ENCODE data around the gene RBMS3. TPM values are rescaled to one million over a fixed set of nuclear protein-coding genes. Genes with fewer than 3 reads are reported as not detected.

Gene RBMS3
- total RNA-seq, 1 experiment from 2014 or later = 1.3 TPM

DNA sequence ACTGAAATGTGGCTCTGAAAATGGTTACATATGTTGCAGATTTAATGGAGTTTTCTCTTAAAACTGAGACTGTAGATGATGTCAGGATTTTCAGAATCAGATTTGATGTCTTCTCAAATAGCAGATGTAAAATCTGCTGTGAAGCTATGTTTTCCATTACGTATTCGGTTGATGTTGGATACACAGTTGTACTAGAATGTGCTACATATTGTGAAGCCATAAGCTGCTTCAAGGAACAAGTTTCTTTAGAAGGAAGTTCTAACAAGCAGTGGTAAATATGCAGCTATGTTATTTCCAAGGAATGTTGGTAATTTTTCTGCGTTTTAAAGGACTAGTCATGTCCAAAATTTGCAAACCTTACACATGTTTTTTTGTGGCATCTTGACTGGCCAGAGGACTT, 197.7 kb downstream of the RBMS3 start:
- Mint-ChIP-seq H3K9me3 (ENCODE audit: low read depth, unreplicated experiment) (no peaks in the 10 kb centered on the region), H3K4me1 (ENCODE audit: low read depth, unreplicated experiment) (no peaks in the 10 kb centered on the region), H3K36me3 (ENCODE audit: insufficient read depth, unreplicated experiment) (no peaks in the 10 kb centered on the region), H3K4me3 (ENCODE audit: low read depth, unreplicated experiment) (no peak overlapping the region), H3K27ac (ENCODE audit: unreplicated experiment) (no peak overlapping the region), H3K27me3 (ENCODE audit: unreplicated experiment) (no peaks in the 10 kb centered on the region)
- no TSS peak for BruUV-seq (replicated peaks)
- no peak for DNase-seq
- CTCF ChIA-PET = no interaction called here
- TF ChIP-seq, protein P1, sequence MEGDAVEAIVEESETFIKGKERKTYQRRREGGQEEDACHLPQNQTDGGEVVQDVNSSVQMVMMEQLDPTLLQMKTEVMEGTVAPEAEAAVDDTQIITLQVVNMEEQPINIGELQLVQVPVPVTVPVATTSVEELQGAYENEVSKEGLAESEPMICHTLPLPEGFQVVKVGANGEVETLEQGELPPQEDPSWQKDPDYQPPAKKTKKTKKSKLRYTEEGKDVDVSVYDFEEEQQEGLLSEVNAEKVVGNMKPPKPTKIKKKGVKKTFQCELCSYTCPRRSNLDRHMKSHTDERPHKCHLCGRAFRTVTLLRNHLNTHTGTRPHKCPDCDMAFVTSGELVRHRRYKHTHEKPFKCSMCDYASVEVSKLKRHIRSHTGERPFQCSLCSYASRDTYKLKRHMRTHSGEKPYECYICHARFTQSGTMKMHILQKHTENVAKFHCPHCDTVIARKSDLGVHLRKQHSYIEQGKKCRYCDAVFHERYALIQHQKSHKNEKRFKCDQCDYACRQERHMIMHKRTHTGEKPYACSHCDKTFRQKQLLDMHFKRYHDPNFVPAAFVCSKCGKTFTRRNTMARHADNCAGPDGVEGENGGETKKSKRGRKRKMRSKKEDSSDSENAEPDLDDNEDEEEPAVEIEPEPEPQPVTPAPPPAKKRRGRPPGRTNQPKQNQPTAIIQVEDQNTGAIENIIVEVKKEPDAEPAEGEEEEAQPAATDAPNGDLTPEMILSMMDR (IDR thresholded peaks at IDR 0.05; ENCODE audit: unreplicated experiment) = no peak
- intact Hi-C loops (cut with micrococcal nuclease; ENCODE audit: unreplicated experiment) = no loop called here

DNA sequence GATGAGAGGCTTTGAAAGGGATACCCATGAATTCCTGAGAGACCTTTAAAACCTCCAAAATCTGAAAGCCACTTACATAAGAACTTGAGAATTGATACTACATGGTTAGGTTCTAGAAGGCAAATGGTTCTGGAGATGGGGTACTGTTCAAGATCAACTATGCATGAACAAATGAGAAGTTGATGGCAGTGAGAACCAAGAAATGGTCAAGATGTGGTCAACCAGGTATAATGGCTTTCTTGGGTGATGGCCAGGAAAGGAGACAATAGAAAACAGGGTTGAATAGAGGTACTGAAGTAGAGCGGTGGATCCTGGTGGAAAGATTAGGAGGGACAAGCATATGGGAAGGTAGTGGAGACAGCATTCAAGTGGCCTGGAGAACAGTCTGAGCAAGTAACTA, 200.4 kb downstream of the RBMS3 start:
- TF ChIP-seq, protein P1 (IDR thresholded peaks at IDR 0.05; ENCODE audit: unreplicated experiment) = no peak
- no peaks in the 10 kb centered on the region for H3K4me1 Mint-ChIP-seq (ENCODE audit: low read depth, unreplicated experiment)
- H3K36me3 Mint-ChIP-seq (ENCODE audit: insufficient read depth, unreplicated experiment) = no peaks in the 10 kb centered on the region
- intact Hi-C loops (cut with micrococcal nuclease; ENCODE audit: unreplicated experiment) = no loop called here
- H3K27ac Mint-ChIP-seq (ENCODE audit: unreplicated experiment) = no peak overlapping the region
- no peaks in the 10 kb centered on the region for H3K9me3 Mint-ChIP-seq (ENCODE audit: low read depth, unreplicated experiment)
- DNase-seq = no peak
- no peaks in the 10 kb centered on the region for H3K27me3 Mint-ChIP-seq (ENCODE audit: unreplicated experiment)
- H3K4me3 Mint-ChIP-seq (ENCODE audit: low read depth, unreplicated experiment) = no peak overlapping the region
- BruUV-seq (replicated peaks) = no TSS peak
- CTCF ChIA-PET = no interaction called here

DNA sequence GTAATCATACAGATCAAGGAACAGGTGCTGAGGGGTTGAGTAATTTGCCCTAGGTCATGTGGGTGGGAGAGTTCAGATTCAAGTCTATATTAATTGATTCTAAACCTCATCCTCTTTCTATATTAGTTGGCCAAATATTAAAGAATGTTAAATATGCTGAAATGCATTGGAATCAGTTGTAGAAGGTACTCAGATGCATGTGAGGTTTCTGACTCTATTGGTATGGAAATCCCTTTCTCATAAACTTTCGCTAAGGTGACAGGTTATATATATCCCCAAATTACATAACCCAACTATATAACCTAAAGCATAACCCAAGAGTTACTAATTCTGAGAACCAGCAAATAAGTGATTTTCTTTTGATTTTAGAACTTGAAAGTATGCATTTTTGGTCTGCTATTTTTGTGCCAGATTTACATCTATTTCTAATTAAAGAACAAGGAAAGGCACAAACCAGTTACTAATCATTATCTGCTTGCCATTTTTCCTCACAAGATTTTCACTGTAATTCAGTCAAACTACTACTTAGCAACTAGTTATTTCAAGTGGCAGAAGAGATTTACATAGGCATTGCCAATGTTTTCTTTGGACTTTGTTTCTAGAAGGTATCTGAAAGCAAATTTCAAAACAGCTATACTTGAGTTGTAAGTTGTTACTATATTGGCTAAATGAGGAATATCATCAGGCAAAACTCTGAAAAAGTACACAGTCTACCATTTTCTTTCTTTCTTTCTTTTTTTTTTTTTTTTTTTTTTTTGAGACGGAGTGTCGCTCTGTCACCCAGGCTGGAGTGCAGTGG, 201.3 kb downstream of the RBMS3 start:
- Mint-ChIP-seq H3K36me3 (ENCODE audit: insufficient read depth, unreplicated experiment) (no peaks in the 10 kb centered on the region), H3K27ac (ENCODE audit: unreplicated experiment) (no peak overlapping the region), H3K4me3 (ENCODE audit: low read depth, unreplicated experiment) (no peak overlapping the region), H3K9me3 (ENCODE audit: low read depth, unreplicated experiment) (no peaks in the 10 kb centered on the region), H3K4me1 (ENCODE audit: low read depth, unreplicated experiment) (no peaks in the 10 kb centered on the region), H3K27me3 (ENCODE audit: unreplicated experiment) (no peaks in the 10 kb centered on the region)
- no TSS peak for BruUV-seq (replicated peaks)
- CTCF ChIA-PET = interaction anchor here (0.7 kb wide), 1 partner anchor 518 kb away, joined by 5 read pairs; no protein-coding TSS in a partner anchor
- DNase-seq = no peak
- TF ChIP-seq, protein P1 (IDR thresholded peaks at IDR 0.05; ENCODE audit: unreplicated experiment) = no peak
- intact Hi-C loops (cut with micrococcal nuclease; ENCODE audit: unreplicated experiment) = no loop called here

DNA sequence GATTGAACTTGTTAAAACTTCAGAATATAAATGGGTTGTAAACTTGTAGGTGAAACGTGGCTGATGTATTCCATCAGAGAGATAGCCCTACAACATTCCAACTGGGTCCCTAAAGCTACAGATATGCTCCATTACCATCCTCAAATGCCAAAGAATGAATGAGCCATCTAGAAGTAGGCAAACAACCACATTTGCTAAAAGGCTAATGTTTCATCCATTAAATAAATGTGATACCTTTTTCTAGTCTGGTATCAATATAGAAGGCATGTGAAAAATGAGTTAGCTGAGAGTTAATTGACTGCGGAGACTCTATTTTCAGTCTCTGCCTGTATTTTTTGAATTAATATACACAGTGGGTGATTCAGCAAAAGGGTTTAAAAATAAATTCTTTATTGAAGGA, 203.8 kb downstream of the RBMS3 start:
- no peak overlapping the region for H3K4me3 Mint-ChIP-seq (ENCODE audit: low read depth, unreplicated experiment)
- no peaks in the 10 kb centered on the region for H3K27me3 Mint-ChIP-seq (ENCODE audit: unreplicated experiment)
- no TSS peak for BruUV-seq (replicated peaks)
- intact Hi-C loops (cut with micrococcal nuclease; ENCODE audit: unreplicated experiment) = no loop called here
- no peaks in the 10 kb centered on the region for H3K4me1 Mint-ChIP-seq (ENCODE audit: low read depth, unreplicated experiment)
- CTCF ChIA-PET = no interaction called here
- DNase-seq = no peak
- no peaks in the 10 kb centered on the region for H3K36me3 Mint-ChIP-seq (ENCODE audit: insufficient read depth, unreplicated experiment)
- TF ChIP-seq, protein P1 (IDR thresholded peaks at IDR 0.05; ENCODE audit: unreplicated experiment) = no peak
- H3K27ac Mint-ChIP-seq (ENCODE audit: unreplicated experiment) = no peak overlapping the region
- H3K9me3 Mint-ChIP-seq (ENCODE audit: low read depth, unreplicated experiment) = no peaks in the 10 kb centered on the region
